ENCODE results near the gene ESPN.
"Not testable (repeated sequence)": the region's sequence is repeated elsewhere in the genome, so short reads cannot be mapped to it uniquely, and the experiment has no call there.

The ESPN gene

GRCh38 chr1:6447818-6448748 is 23.5 kb downstream of the ESPN start:
- DNase-seq (ENCODE audit: low read depth), result no peak

GRCh38 chr1:6448749-6449631 is 24.4 kb downstream of the ESPN start:
- no peak for DNase-seq (ENCODE audit: low read depth)

GRCh38 chr1:6450005-6450450 is 25.5 kb downstream of the ESPN start:
- DNase-seq (ENCODE audit: low read depth), result no peak

GRCh38 chr1:6450486-6450885 is 25.9 kb downstream of the ESPN start:
- not testable (repeated sequence) for DNase-seq (ENCODE audit: low read depth)

GRCh38 chr1:6450943-6451373 is 26.4 kb downstream of the ESPN start:
- DNase-seq (ENCODE audit: low read depth), result no peak

GRCh38 chr1:6453895-6454855 is 29.6 kb downstream of the ESPN start:
- not testable (repeated sequence) for DNase-seq (ENCODE audit: low read depth)

- no peak for DNase-seq (ENCODE audit: low read depth)
Measured at GRCh38 chr1:6454856-6455751, 30.5 kb downstream of the ESPN start.

GRCh38 chr1:6455752-6456520 is 31.4 kb downstream of the ESPN start:
- not testable (repeated sequence) for DNase-seq (ENCODE audit: low read depth)

GRCh38 chr1:6456800-6457466 is 32.4 kb downstream of the ESPN start:
- DNase-seq (ENCODE audit: low read depth), result no peak

- no peak for DNase-seq (ENCODE audit: low read depth)
Measured at GRCh38 chr1:6459850-6460265, 35.3 kb downstream of the ESPN start.

GRCh38 chr1:6460301-6461050 is 35.9 kb downstream of the ESPN start:
- peak; percentile 85 for DNase-seq (ENCODE audit: low read depth)

GRCh38 chr1:6461051-6461530 is 36.5 kb downstream of the ESPN start:
- no peak for DNase-seq (ENCODE audit: low read depth)

GRCh38 chr1:6461538-6462411 is 37.2 kb downstream of the ESPN start:
- no peak for DNase-seq (ENCODE audit: low read depth)

GRCh38 chr1:6462412-6463119 is 38.0 kb downstream of the ESPN start:
- no peak for DNase-seq (ENCODE audit: low read depth)

GRCh38 chr1:6463120-6463412 is 38.5 kb downstream of the ESPN start:
- DNase-seq (ENCODE audit: low read depth), result no peak

GRCh38 chr1:6464514-6464836 is 39.9 kb downstream of the ESPN start:
- DNase-seq (ENCODE audit: low read depth), result no peak

- DNase-seq (ENCODE audit: low read depth), result no peak
Measured at GRCh38 chr1:6464915-6465314, 40.3 kb downstream of the ESPN start.
